GM23338 (cell line): ENCODE measurements around the gene BUB1B. TPM values are rescaled to one million over a fixed set of nuclear protein-coding genes. Genes with fewer than 3 reads are reported as not detected.

ENCODE experiments used
- ATAC-seq: fragments of 200-7000 bp; cut with Tn5 transposase; 3 replicates; pipeline ENCODE4 v1.9.1; 2020
- DNase-seq: peaks from one replicate; pipeline ENCODE4 v3.0.0-alpha.2; 2015; ENCODE audit warnings: low spot score
- H2AFZ ChIP-seq: fragments of 200-600 bp; sonication (generic); 2 replicates; pipeline ENCODE4 v1.8.0; 2016; ENCODE audit warnings: antibody characterized with exemption, mild to moderate bottlenecking, moderate library complexity
- H3F3A ChIP-seq: fragments of 200-600 bp; sonication (generic); replicated peaks from 2 replicates; pipeline ENCODE4 v1.8.0; 2017; ENCODE audit warnings: antibody characterized with exemption, mixed run types, low read depth
- H3K27ac ChIP-seq: fragments of 200-600 bp; sonication (generic); 2 replicates; pipeline ENCODE4 v1.6.1; 2016; ENCODE audit warnings: low read depth
- H3K27me3 ChIP-seq: fragments of 200-600 bp; sonication (generic); 2 replicates; pipeline ENCODE4 v1.8.0; 2016; ENCODE audit warnings: mild to moderate bottlenecking, mixed run types, moderate library complexity; ENCODE audit not compliant: insufficient read depth
- H3K36me3 ChIP-seq: fragments of 200-600 bp; sonication (generic); 2 replicates; pipeline ENCODE4 v1.8.0; 2016; ENCODE audit warnings: mild to moderate bottlenecking; ENCODE audit not compliant: insufficient read depth
- H3K4me1 ChIP-seq: fragments of 200-600 bp; sonication (generic); 2 replicates; pipeline ENCODE4 v1.8.0; 2016; ENCODE audit warnings: mild to moderate bottlenecking, moderate library complexity; ENCODE audit not compliant: insufficient read depth
- H3K4me2 ChIP-seq: fragments of 200-600 bp; sonication (generic); 2 replicates; pipeline ENCODE4 v1.7.1; 2017; ENCODE audit warnings: mixed run types
- H3K4me3 ChIP-seq: fragments of 200-600 bp; sonication (generic); 2 replicates; pipeline ENCODE4 v1.6.1; 2016; ENCODE audit warnings: mixed run types
- H3K79me2 ChIP-seq: fragments of 200-600 bp; sonication (generic); replicated peaks from 2 replicates; pipeline ENCODE4 v1.8.0; 2017; ENCODE audit warnings: mild to moderate bottlenecking; ENCODE audit not compliant: insufficient read depth
- H3K9me2 ChIP-seq: fragments of 200-600 bp; sonication (generic); 2 replicates; pipeline ENCODE4 v1.8.0; 2017; ENCODE audit not compliant: insufficient read depth
- H4K20me1 ChIP-seq: fragments of 200-600 bp; sonication (generic); replicated peaks from 2 replicates; pipeline ENCODE4 v1.8.0; 2017; ENCODE audit warnings: mild to moderate bottlenecking; ENCODE audit not compliant: insufficient read depth
- H3K27ac Mint-ChIP-seq: 2 replicates; pipeline ENCODE4 v1.8.0; 2020; ENCODE audit warnings: inconsistent platforms, mild to moderate bottlenecking, moderate library complexity, mixed read lengths
- H3K27me3 Mint-ChIP-seq: 3 replicates; pipeline ENCODE4 v1.8.0; 2022; ENCODE audit warnings: low read depth, mild to moderate bottlenecking, moderate library complexity, mixed read lengths, inconsistent platforms; ENCODE audit not compliant: insufficient read depth, poor library complexity
- H3K36me3 Mint-ChIP-seq: 3 replicates; pipeline ENCODE4 v1.8.0; 2021; ENCODE audit warnings: low read depth, mild to moderate bottlenecking, inconsistent platforms, moderate library complexity, mixed read lengths
- H3K4me1 Mint-ChIP-seq: 3 replicates; pipeline ENCODE4 v1.8.0; 2020; ENCODE audit warnings: mild to moderate bottlenecking, inconsistent platforms, mixed read lengths
- H3K4me3 Mint-ChIP-seq: 3 replicates; pipeline ENCODE4 v1.8.0; 2021; ENCODE audit warnings: moderate library complexity, mild to moderate bottlenecking, inconsistent platforms, mixed read lengths
- H3K9me3 Mint-ChIP-seq: 3 replicates; pipeline ENCODE4 v1.8.0; 2020; ENCODE audit warnings: moderate library complexity, mild to moderate bottlenecking, inconsistent platforms, mixed read lengths
- CREB1 ChIP-seq: fragments of 250-450 bp; sonication (Bioruptor Pico); IDR thresholded peaks from 2 replicates; pipeline ENCODE4 v1.5.0; 2020; ENCODE audit warnings: low read depth, mild to moderate bottlenecking, moderate library complexity
- EZH2 ChIP-seq: fragments of 200-600 bp; sonication (generic); IDR thresholded peaks from one replicate; pipeline ENCODE4 v1.8.0; 2017; ENCODE audit warnings: antibody characterized with exemption, mild to moderate bottlenecking, low read depth; ENCODE audit not compliant: unreplicated experiment
- JUNB ChIP-seq: IDR thresholded peaks from one replicate; pipeline ENCODE4 v1.6.1; 2016; ENCODE audit warnings: antibody characterized with exemption; ENCODE audit not compliant: unreplicated experiment
- POLR2AphosphoS5 ChIP-seq: IDR thresholded peaks from 2 replicates; pipeline ENCODE4 v1.6.1; 2016; ENCODE audit warnings: antibody characterized with exemption, low read depth
- STAT1 ChIP-seq: IDR thresholded peaks from one replicate; pipeline ENCODE4 v1.6.1; 2016; ENCODE audit warnings: antibody characterized with exemption; ENCODE audit not compliant: unreplicated experiment
- ZNF114 ChIP-seq: fragments of 250-450 bp; sonication (Bioruptor Pico); IDR thresholded peaks from 2 replicates; pipeline ENCODE4 v1.5.0; 2020; ENCODE audit warnings: mild to moderate bottlenecking, moderate library complexity
- ZNF331 ChIP-seq: fragments of 250-450 bp; sonication (Bioruptor Pico); IDR thresholded peaks from 2 replicates; pipeline ENCODE4 v1.5.0; 2020; ENCODE audit warnings: low read depth, mild to moderate bottlenecking, moderate library complexity
- polyA plus RNA-seq: library from polyadenylated mRNA; unstranded; fragments of >200 nt; fragmentation: Nextera tagmentation; extraction: Ambion mirVana; gene quantifications from 2 replicates; pipeline ENCODE4 v1.2.1, GENCODE V29; 2016
- total RNA-seq: library from RNA; depleted of rRNA; stranded (reverse); fragments of >200 nt; shearing (Covaris generic); gene quantifications from 2 replicates; pipeline ENCODE4 v1.2.3, GENCODE V29; 2014
- TF ChIP-seq, protein P1 (sequence below), 2 experiments: fragments of 200-600 bp in 1 of 2; sonication (generic) in 1 of 2; conservative IDR thresholded peaks; 2 replicates each; pipeline versions ENCODE4 v1.5.1 to v1.6.1; 2016 to 2017; ENCODE audit warnings: antibody characterized with exemption in 2 of 2, low read depth in 2 of 2, mild to moderate bottlenecking in 2 of 2, moderate library complexity in 1 of 2
- TF ChIP-seq, protein P2 (sequence below): IDR thresholded peaks from 2 replicates; pipeline ENCODE4 v1.6.1; 2016; ENCODE audit warnings: antibody characterized with exemption

Gene BUB1B
- total and polyA plus RNA-seq, 2 experiments from 2014 or later: 77.7 to 160 TPM

DNA sequence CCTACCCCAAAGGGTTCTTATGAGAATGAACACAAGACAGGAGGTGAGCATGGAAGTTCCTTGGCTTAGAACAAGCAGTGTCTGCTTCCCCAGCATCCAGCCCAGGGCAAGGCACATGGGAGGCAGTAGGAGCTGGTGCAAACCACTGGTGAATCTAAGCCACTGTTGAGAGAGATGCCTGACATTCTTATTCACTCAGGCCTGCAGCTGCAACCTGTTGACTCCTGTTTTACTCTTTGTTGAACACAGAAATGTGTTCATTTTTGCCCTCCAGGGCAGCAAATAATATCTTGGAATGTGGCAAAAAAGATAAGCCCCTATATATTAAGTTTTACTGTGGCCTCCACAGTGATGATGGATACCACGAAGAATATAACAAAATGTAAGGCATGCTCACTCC is 69.1 kb downstream of the BUB1B start:
- Histone ChIP-seq H3F3A (peaks cover 21% of the 10 kb centered on the region; the same call in 1 of the 2 replicates), H3K4me2 (no peak overlapping the region), H3K9me2 (no peaks in the 10 kb centered on the region), H2AFZ (no peak overlapping the region), H3K4me3 (no peak overlapping the region), H3K36me3 (peaks cover 8% of the 10 kb centered on the region), H3K27ac (peak overlapping the region; percentile 67; the same call in 1 of the 2 replicates), H3K79me2 (0 out of 2 replicates have a peak, but pooled peaks cover 3% of the 10 kb centered on the region), H4K20me1 (no peaks in the 10 kb centered on the region), H3K27me3 (no peaks in the 10 kb centered on the region), H3K4me1 (no peaks in the 10 kb centered on the region)
- H3K9me3 Mint-ChIP-seq: no peaks in the 10 kb centered on the region
- peaks cover 3% of the 10 kb centered on the region for H3K27me3 Mint-ChIP-seq
- no peak overlapping the region for H3K27ac Mint-ChIP-seq
- H3K4me1 Mint-ChIP-seq: peaks cover 2% of the 10 kb centered on the region; the same call in 2 of the 3 replicates
- DNase-seq (no peak), ATAC-seq (no peak)
- TF ChIP-seq, protein P1, sequence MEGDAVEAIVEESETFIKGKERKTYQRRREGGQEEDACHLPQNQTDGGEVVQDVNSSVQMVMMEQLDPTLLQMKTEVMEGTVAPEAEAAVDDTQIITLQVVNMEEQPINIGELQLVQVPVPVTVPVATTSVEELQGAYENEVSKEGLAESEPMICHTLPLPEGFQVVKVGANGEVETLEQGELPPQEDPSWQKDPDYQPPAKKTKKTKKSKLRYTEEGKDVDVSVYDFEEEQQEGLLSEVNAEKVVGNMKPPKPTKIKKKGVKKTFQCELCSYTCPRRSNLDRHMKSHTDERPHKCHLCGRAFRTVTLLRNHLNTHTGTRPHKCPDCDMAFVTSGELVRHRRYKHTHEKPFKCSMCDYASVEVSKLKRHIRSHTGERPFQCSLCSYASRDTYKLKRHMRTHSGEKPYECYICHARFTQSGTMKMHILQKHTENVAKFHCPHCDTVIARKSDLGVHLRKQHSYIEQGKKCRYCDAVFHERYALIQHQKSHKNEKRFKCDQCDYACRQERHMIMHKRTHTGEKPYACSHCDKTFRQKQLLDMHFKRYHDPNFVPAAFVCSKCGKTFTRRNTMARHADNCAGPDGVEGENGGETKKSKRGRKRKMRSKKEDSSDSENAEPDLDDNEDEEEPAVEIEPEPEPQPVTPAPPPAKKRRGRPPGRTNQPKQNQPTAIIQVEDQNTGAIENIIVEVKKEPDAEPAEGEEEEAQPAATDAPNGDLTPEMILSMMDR (conservative IDR thresholded peaks at IDR 0.05; ENCODE audit: low read depth in 2 of 2): no peak
- H3K36me3 Mint-ChIP-seq: peaks cover 17% of the 10 kb centered on the region
- no peak overlapping the region for H3K4me3 Mint-ChIP-seq

DNA sequence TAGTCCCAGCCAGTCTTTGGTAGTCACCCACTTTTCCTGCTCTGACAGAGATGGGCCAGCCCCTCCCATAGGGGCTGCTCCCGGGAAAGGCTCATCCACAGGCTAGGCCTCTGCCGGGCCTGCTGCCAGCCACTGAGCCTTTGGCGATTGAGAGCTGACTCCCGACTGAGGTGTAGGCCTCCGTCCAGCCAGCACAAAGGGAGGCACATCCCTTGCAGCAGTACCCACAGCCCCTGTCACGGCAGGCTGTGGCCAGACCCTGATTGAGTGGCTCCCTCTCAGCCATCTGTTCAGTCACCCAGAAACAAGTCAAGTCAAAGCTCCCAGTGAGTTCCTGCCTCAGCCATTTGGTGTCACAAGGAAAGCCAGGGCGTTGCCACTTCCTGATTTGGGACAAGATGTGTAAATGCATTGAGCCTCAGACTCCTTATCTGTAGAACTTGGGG is 71.8 kb downstream of the BUB1B start:
- peak; percentile 26 for ATAC-seq
- no peak overlapping the region for H2AFZ ChIP-seq

More for the DNA sequence above, 71.8 kb downstream of the BUB1B start:
- H3K4me3 Mint-ChIP-seq: no peak overlapping the region
- 0 out of 2 replicates have a peak, but pooled peaks cover 3% of the 10 kb centered on the region for H3K79me2 ChIP-seq
- no peaks in the 10 kb centered on the region for H4K20me1 ChIP-seq
- H3K27ac Mint-ChIP-seq: no peak overlapping the region
- H3K9me3 Mint-ChIP-seq: no peaks in the 10 kb centered on the region
- TF ChIP-seq CREB1 (CRISPR knock-in tag): no peak
- TF ChIP-seq, protein P2, sequence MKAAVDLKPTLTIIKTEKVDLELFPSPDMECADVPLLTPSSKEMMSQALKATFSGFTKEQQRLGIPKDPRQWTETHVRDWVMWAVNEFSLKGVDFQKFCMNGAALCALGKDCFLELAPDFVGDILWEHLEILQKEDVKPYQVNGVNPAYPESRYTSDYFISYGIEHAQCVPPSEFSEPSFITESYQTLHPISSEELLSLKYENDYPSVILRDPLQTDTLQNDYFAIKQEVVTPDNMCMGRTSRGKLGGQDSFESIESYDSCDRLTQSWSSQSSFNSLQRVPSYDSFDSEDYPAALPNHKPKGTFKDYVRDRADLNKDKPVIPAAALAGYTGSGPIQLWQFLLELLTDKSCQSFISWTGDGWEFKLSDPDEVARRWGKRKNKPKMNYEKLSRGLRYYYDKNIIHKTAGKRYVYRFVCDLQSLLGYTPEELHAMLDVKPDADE: no peak
- TF ChIP-seq POLR2AphosphoS5: no peak
- no peak for TF ChIP-seq EZH2
- no peak for TF ChIP-seq ZNF114 (CRISPR knock-in tag)
- TF ChIP-seq STAT1: no peak
- no peak for TF ChIP-seq ZNF331
- TF ChIP-seq JUNB: no peak
- no peak overlapping the region for H3K27ac ChIP-seq
- peaks cover 5% of the 10 kb centered on the region for H3K27me3 Mint-ChIP-seq
- H3K4me1 Mint-ChIP-seq: peaks cover 5% of the 10 kb centered on the region
- H3K4me2 ChIP-seq: no peak overlapping the region
- peaks cover 11% of the 10 kb centered on the region; the same call in 2 of the 3 replicates for H3K36me3 Mint-ChIP-seq
- no peaks in the 10 kb centered on the region for H3K9me2 ChIP-seq
- H3K4me1 ChIP-seq: no peaks in the 10 kb centered on the region
- H3K36me3 ChIP-seq: peaks cover 8% of the 10 kb centered on the region
- H3K27me3 ChIP-seq: peaks cover under 1% of the 10 kb centered on the region; the same call in 1 of the 2 replicates
- DNase-seq: no peak
- peaks cover 22% of the 10 kb centered on the region; the same call in 1 of the 2 replicates for H3F3A ChIP-seq
- H3K4me3 ChIP-seq: no peak overlapping the region
